Rectal smooth muscle tissue (tissue), 1 donor: Measurements from ENCODE around the gene HOXA5.

ENCODE experiments used
- H3K27ac ChIP-seq: one replicate; pipeline ENCODE4 v1.7.0; 2013; ENCODE audit warnings: low read depth, low read length, inconsistent platforms
- H3K27me3 ChIP-seq: one replicate; pipeline ENCODE4 v1.7.0; 2013; ENCODE audit warnings: low read length; ENCODE audit not compliant: control insufficient read depth, insufficient read depth
- H3K36me3 ChIP-seq: one replicate; pipeline ENCODE4 v1.7.0; 2013; ENCODE audit warnings: low read length; ENCODE audit not compliant: control insufficient read depth, insufficient read depth
- H3K4me1 ChIP-seq: one replicate; pipeline ENCODE4 v1.7.0; 2013; ENCODE audit warnings: low read length; ENCODE audit not compliant: control insufficient read depth, insufficient read depth
- H3K4me3 ChIP-seq: one replicate; pipeline ENCODE4 v1.7.0; 2013; ENCODE audit warnings: low read length
- H3K9ac ChIP-seq: one replicate; pipeline ENCODE4 v1.7.0; 2013; ENCODE audit warnings: low read length

HOXA5 gene

DNA sequence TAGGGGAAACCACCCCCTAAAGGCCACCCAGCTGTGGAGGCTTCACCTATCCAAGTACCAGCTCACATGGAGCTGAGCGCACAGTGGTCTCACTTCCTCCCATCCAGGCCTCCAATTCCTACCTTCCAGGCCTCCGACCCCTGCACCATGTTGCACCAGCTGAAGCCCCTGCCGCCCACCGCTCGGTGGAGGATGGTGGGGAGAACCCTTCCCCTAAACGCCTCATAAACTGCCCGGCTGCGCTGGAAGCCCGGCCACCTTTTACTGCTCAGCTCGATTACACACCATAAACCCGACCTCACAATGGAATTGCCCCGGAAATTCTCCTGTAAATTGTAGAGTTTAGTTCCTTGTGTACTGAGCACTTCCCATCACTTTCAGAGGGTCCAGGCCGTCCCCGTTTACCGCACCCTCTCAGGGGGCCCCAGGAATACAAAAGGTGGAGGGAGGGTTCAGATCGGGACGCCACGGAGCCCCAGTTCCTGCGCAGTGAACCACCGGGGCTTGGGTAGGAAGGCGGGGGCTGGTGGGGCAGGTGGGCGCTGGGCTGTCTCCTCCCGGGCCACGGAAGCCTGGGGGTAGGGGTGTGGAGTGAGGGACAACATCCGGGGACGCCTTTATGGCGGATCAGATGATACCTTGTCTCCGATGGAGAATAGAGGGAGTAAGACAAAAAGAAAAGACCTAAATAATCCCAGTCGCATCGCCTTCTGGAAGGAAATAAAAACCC lies 14.4 kb upstream of the HOXA5 start:
- H3K36me3 ChIP-seq: no peaks in the 10 kb centered on the region
- H3K4me1 ChIP-seq: peaks cover 10% of the 10 kb centered on the region
- H3K9ac ChIP-seq: no peak overlapping the region
- no peak overlapping the region for H3K27ac ChIP-seq
- H3K27me3 ChIP-seq: peaks cover 3% of the 10 kb centered on the region
- H3K4me3 ChIP-seq: peak overlapping the region; percentile 69

DNA sequence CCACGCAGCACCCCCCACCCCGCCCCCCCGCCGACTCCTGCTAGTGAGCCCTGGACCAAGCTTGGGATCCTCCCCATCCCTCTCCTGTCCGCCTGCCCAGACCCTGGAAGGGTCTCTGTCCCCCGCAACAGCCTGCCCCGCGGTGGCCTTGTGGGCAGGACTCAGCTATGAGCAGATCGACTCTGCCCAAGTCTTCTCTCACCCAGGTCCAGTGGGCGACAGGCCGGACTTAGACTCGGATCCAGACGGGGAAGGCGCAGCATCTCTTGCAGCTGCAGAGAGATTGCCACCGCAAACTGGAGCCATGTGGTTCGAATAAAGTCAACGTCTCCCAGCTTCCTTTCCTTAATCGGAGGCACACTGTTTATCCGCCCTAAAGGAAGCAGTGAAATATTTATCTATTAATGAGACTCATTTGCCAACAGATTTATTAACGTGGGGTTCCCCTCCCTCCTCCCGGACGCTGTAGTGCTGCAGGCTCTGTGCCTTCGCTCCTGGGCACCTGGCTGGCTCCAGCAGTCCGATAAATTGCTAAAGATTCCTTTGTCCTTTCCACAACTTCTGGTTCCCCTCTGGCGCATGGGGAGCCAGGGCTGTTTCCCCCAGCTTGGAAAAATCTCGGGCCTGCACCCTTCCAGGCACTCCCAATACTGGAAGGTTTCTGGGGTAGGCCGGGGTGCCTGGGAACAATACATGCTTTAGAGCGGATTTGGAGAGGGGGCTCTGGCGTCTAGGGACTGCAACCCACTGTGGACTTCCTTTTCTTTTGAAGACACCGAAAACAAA lies 13.6 kb upstream of the HOXA5 start:
- Histone ChIP-seq H3K4me1 (peaks cover 12% of the 10 kb centered on the region), H3K9ac (peak overlapping the region; percentile 36), H3K27ac (peak overlapping the region; percentile 89), H3K27me3 (peaks cover 6% of the 10 kb centered on the region), H3K4me3 (peak overlapping the region; percentile 69), H3K36me3 (no peaks in the 10 kb centered on the region)

DNA sequence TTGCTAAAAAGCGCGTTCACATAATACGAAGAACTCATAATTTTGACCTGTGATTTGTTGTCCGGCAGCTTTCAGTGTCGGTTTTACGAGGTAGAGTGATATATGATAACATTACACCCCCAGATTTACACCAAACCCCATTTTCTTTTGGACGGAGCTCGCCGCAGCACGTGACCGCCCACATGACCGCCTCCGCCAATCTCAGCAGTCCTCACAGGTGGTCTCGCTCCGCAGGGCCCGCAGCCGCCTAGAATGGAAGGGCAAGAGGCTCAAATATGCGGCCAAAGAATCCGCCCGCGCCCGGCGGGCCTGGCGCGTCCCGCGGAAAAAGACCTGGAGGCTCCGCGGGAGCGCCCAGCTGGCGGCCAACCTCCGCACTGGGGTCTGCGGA lies 13.0 kb upstream of the HOXA5 start, which contains the start of gene HOXA7:
TSS of gene HOXA7 (minus strand) at position 168 of the 391 bp plus-strand sequence. CDS start at position 38, 130 bp downstream.
- peaks cover 12% of the 10 kb centered on the region for H3K4me1 ChIP-seq
- H3K36me3 ChIP-seq: no peaks in the 10 kb centered on the region
- H3K9ac ChIP-seq: peak within 1 kb of the TSS; percentile 36
- peaks cover 8% of the 10 kb centered on the region for H3K27me3 ChIP-seq
- H3K4me3 ChIP-seq: peak within 1 kb of the TSS; percentile 69
- peak within 1 kb of the TSS; percentile 89 for H3K27ac ChIP-seq

DNA sequence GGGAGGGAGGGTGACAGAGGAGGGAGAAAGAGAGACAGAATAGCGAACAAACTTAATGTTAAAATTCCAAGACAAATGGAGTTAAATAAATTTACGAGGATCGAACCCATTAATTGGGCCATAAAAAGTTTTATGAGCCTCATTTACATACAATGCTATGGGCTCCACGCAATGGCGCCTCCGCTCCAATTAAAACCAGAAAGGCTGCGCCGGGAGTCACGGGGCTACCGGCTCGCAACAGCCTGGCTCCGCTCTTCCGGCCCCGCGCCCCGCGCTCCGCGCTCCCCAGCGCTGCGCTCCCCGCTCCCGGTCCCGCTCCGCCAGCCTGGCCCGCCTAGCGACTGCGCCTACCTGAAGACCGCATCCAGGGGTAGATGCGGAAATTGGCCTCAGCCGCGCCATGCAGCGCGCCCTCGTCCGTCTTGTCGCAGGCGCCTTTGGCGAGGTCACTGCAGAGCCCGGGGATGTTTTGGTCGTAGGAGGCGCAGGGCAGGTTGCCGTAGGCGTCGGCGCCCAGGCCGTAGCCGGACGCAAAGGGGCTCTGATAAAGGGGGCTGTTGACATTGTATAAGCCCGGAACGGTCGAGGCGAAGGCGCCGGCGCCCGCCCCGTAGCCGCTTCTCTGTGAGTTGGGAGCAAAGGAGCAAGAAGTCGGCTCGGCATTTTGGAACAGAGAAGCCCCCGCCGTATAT lies 12.5 kb upstream of the HOXA5 start:
- peaks cover 12% of the 10 kb centered on the region for H3K4me1 ChIP-seq
- peak overlapping the region; percentile 89 for H3K27ac ChIP-seq
- H3K4me3 ChIP-seq: peak overlapping the region; percentile 69
- no peaks in the 10 kb centered on the region for H3K36me3 ChIP-seq
- H3K27me3 ChIP-seq: peaks cover 8% of the 10 kb centered on the region
- peak overlapping the region; percentile 3 for H3K9ac ChIP-seq

DNA sequence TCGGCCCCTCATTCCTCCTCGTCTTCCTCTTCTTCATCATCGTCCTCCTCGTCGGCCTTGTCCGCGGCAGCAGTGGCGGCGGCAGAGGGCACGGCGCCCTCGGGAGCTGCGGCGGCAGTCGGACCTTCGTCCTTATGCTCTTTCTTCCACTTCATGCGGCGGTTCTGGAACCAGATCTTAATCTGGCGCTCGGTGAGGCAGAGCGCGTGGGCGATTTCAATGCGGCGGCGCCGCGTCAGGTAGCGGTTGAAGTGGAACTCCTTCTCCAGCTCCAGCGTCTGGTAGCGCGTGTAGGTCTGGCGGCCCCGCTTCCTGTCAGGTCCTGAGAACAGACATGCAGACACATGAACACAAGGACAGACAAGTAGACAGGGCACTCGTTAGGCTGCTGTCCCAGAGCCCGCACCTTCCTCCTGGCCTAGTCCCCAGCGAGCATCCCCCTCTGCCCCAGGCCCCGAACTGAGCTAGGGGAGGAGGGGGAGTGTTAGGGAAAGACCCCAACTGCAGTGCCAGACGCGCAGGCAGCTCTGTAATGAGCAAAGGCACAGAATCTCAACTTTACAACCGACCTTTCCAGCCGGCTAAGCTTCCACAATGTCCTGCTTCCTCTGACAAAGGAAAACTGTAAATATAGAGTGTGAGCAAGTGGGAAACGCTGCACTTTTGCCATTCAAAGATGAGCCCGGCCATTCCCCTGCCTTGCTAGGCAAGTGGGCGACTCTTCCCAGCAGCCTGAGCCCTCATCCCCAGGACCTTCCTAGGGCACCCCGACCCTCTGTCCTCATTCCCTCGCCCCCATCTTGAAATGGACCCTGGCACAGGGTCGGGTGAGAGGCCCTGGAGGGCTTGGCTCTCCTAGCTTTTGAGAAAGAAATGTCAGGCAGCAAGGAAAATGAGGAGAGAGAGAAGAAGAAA lies 11.7 kb upstream of the HOXA5 start:
- H3K27me3 ChIP-seq: peaks cover 8% of the 10 kb centered on the region
- H3K4me1 ChIP-seq: peaks cover 12% of the 10 kb centered on the region
- no peaks in the 10 kb centered on the region for H3K36me3 ChIP-seq
- peak overlapping the region; percentile 69 for H3K4me3 ChIP-seq
- H3K9ac ChIP-seq: peak overlapping the region; percentile 3
- peak overlapping the region; percentile 89 for H3K27ac ChIP-seq

DNA sequence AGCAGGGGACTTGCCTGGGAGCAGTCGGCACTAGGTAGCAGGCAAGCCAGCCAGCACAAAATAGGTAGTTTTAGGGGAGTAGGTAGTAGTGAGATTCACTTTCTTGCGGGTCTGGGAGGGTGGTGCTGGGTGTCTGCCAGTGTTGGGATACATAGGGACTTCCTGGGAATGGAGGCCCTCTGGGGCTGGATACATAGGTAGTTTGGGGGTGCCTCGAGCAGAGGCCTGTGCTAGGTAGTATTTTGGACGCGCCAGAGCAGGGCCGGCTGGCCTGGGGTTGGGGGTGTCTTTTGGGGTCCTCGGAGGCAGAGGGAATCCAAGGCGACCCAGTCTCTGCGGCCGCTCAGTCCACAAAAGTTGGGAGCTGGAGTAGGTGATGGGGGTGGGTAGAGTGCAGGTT lies 10.9 kb upstream of the HOXA5 start:
- Histone ChIP-seq H3K9ac (no peak overlapping the region), H3K4me1 (peaks cover 12% of the 10 kb centered on the region), H3K36me3 (no peaks in the 10 kb centered on the region), H3K4me3 (peak overlapping the region; percentile 26), H3K27me3 (peaks cover 8% of the 10 kb centered on the region), H3K27ac (no peak overlapping the region)

DNA sequence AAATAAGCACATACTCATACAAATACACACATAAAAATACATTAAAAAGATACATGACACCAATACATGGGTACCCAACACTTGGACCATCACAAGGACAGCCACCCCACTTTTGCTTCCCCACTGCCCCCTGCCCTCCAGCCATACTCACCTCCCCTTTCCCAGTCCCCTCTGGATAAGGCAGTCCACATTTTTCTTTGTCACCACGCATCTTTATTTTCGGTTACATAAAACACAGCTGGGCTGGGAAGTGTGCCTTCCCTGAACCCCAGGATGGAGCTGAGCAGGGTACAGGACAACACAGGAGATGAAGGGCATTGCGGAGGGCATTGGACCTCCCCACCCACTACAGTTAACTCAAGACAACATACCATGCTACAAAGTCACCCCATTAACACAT lies 10.0 kb upstream of the HOXA5 start:
- H3K4me3 ChIP-seq: no peak overlapping the region
- no peak overlapping the region for H3K27ac ChIP-seq
- H3K27me3 ChIP-seq: peaks cover 7% of the 10 kb centered on the region
- no peaks in the 10 kb centered on the region for H3K36me3 ChIP-seq
- H3K9ac ChIP-seq: no peak overlapping the region
- H3K4me1 ChIP-seq: peaks cover 12% of the 10 kb centered on the region

DNA sequence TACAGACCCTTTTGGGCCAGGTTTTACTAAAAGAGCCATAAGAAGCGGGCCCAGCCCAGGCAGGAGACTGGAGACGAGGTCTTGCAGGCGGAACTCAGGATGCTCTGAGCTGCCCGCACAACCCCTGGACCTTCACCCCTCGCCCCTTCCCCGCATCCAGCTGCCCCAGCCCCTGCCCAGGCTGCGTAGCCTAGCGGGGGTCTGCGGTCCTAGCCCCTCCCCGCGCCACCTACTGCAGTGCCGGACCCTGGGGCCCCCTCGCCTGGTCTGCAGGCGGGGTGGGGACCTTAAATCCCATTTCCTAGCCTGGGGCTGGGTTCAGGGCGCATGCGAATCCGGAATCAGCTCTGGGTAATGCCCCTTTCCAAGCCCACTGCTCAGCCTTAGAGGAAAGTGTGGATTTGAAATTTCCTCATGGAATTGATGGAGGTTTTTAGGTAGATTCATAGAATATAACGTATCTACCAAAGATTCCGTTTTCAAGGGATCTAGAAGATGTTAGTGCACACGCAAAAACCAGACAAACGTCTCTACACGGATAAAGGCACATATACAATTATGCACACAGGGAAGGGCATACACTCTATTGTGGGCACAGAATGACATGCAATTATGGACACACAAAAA lies 9.4 kb upstream of the HOXA5 start:
- peak overlapping the region; percentile 96 for H3K27ac ChIP-seq
- H3K36me3 ChIP-seq: no peaks in the 10 kb centered on the region
- peaks cover 16% of the 10 kb centered on the region for H3K4me1 ChIP-seq
- H3K27me3 ChIP-seq: peaks cover 7% of the 10 kb centered on the region
- no peak overlapping the region for H3K9ac ChIP-seq
- peak overlapping the region; percentile 90 for H3K4me3 ChIP-seq

DNA sequence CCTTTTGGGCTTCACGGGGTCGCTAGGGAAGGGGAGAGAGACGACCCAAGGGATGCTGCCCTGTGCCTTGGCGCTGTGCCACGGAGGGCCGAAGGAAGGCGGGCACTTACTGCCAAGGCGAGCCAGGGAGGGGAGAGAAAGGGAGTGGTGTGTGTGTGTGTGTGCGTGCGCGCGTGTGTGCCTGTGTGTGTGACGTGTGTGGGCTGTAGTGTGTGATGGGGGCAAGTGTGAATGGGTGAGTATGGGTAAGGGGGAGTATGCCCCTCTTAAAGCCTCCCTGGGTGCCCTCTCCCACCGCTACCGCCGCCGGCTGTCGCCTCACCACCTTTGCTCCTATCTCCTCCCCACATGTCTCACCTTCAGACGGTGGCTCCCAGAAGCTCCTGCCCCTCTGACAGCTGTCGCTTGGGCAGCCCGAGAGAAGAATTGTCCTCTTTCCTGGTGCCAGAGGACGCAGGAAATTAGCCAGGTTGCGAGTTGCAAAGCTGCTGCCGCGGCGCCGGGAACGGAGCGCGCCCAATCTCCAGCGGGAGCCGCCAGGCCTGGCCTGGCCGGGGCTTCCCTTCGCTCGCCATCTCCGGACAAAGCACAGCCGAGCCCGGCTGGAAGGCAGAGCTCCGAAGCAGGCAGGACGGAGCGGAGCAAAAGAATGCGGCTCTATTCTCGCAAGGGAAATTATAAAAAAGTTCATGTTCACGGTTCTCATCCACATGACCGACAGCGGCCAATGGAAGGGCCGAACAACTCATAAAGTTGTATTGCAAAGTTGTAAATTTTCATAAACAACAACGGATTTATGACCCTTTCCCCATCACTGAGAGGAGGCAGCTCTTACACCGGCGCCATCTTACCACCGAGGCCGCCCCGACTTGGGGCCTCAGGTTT lies 8.7 kb upstream of the HOXA5 start, which contains the start of gene HOXA3:
TSS of gene HOXA3 (minus strand) at position 653 of the 885 bp plus-strand sequence. CDS start 41,943 bp downstream, outside the sequence.
- Histone ChIP-seq H3K4me1 (peaks cover 20% of the 10 kb centered on the region), H3K27me3 (peaks cover 7% of the 10 kb centered on the region), H3K4me3 (peak within 1 kb of the TSS; percentile 90), H3K27ac (peak within 1 kb of the TSS; percentile 96), H3K36me3 (no peaks in the 10 kb centered on the region), H3K9ac (peak within 1 kb of the TSS; percentile 93)

DNA sequence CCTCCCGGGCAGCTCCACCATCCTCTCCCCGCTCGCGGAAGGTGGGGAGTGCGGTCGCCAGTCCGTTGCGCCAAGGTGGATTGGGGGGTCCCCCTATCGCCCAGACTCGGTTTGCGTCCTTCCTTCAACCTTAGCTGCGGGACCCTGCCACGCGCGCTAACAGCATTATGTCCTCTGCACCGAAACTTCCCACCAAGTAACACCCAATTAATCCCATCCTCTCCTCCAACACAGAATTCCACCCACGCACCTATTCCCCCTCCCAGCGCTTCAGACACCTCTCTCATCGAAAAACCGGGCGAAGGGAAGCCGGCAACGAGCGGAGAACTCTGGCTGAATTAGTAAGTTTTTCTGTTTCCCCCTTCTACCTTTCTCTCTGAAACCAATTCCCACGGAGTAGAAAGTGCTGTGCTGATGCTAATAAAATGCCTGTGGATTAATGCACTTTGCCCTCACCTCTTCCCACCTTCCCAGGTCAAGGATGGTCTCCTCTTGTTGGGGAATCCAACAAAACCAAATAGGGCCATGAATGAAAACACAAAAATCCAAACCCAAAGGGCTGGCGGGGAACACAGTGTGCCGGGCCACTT lies 8.0 kb upstream of the HOXA5 start:
- Histone ChIP-seq H3K9ac (peak overlapping the region; percentile 93), H3K4me1 (peaks cover 23% of the 10 kb centered on the region), H3K27ac (peak overlapping the region; percentile 96), H3K27me3 (peaks cover 7% of the 10 kb centered on the region), H3K36me3 (no peaks in the 10 kb centered on the region), H3K4me3 (peak overlapping the region; percentile 90)
